GM23338 (cell line): ENCODE measurements around the gene STK33. TPM values are rescaled to one million over a fixed set of nuclear protein-coding genes. Genes with fewer than 3 reads are reported as not detected.
A peak's percentile ranks its signal among the peaks of the same experiment; 100 is the strongest.

Experiments
- ATAC-seq: fragments of 200-7000 bp; cut with Tn5 transposase; 3 replicates; pipeline ENCODE4 v1.9.1; 2020
- DNase-seq: peaks from one replicate; pipeline ENCODE4 v3.0.0-alpha.2; 2015; ENCODE audit warnings: low spot score
- H2AFZ ChIP-seq: fragments of 200-600 bp; sonication (generic); 2 replicates; pipeline ENCODE4 v1.8.0; 2016; ENCODE audit warnings: antibody characterized with exemption, mild to moderate bottlenecking, moderate library complexity
- H3F3A ChIP-seq: fragments of 200-600 bp; sonication (generic); replicated peaks from 2 replicates; pipeline ENCODE4 v1.8.0; 2017; ENCODE audit warnings: antibody characterized with exemption, mixed run types, low read depth
- H3K27ac ChIP-seq: fragments of 200-600 bp; sonication (generic); 2 replicates; pipeline ENCODE4 v1.6.1; 2016; ENCODE audit warnings: low read depth
- H3K27me3 ChIP-seq: fragments of 200-600 bp; sonication (generic); 2 replicates; pipeline ENCODE4 v1.8.0; 2016; ENCODE audit warnings: mild to moderate bottlenecking, mixed run types, moderate library complexity; ENCODE audit not compliant: insufficient read depth
- H3K36me3 ChIP-seq: fragments of 200-600 bp; sonication (generic); 2 replicates; pipeline ENCODE4 v1.8.0; 2016; ENCODE audit warnings: mild to moderate bottlenecking; ENCODE audit not compliant: insufficient read depth
- H3K4me1 ChIP-seq: fragments of 200-600 bp; sonication (generic); 2 replicates; pipeline ENCODE4 v1.8.0; 2016; ENCODE audit warnings: mild to moderate bottlenecking, moderate library complexity; ENCODE audit not compliant: insufficient read depth
- H3K4me2 ChIP-seq: fragments of 200-600 bp; sonication (generic); 2 replicates; pipeline ENCODE4 v1.7.1; 2017; ENCODE audit warnings: mixed run types
- H3K4me3 ChIP-seq: fragments of 200-600 bp; sonication (generic); 2 replicates; pipeline ENCODE4 v1.6.1; 2016; ENCODE audit warnings: mixed run types
- H3K79me2 ChIP-seq: fragments of 200-600 bp; sonication (generic); replicated peaks from 2 replicates; pipeline ENCODE4 v1.8.0; 2017; ENCODE audit warnings: mild to moderate bottlenecking; ENCODE audit not compliant: insufficient read depth
- H3K9me2 ChIP-seq: fragments of 200-600 bp; sonication (generic); 2 replicates; pipeline ENCODE4 v1.8.0; 2017; ENCODE audit not compliant: insufficient read depth
- H4K20me1 ChIP-seq: fragments of 200-600 bp; sonication (generic); replicated peaks from 2 replicates; pipeline ENCODE4 v1.8.0; 2017; ENCODE audit warnings: mild to moderate bottlenecking; ENCODE audit not compliant: insufficient read depth
- H3K27ac Mint-ChIP-seq: 2 replicates; pipeline ENCODE4 v1.8.0; 2020; ENCODE audit warnings: inconsistent platforms, mild to moderate bottlenecking, moderate library complexity, mixed read lengths
- H3K27me3 Mint-ChIP-seq: 3 replicates; pipeline ENCODE4 v1.8.0; 2022; ENCODE audit warnings: low read depth, mild to moderate bottlenecking, moderate library complexity, mixed read lengths, inconsistent platforms; ENCODE audit not compliant: insufficient read depth, poor library complexity
- H3K36me3 Mint-ChIP-seq: 3 replicates; pipeline ENCODE4 v1.8.0; 2021; ENCODE audit warnings: low read depth, mild to moderate bottlenecking, inconsistent platforms, moderate library complexity, mixed read lengths
- H3K4me1 Mint-ChIP-seq: 3 replicates; pipeline ENCODE4 v1.8.0; 2020; ENCODE audit warnings: mild to moderate bottlenecking, inconsistent platforms, mixed read lengths
- H3K4me3 Mint-ChIP-seq: 3 replicates; pipeline ENCODE4 v1.8.0; 2021; ENCODE audit warnings: moderate library complexity, mild to moderate bottlenecking, inconsistent platforms, mixed read lengths
- H3K9me3 Mint-ChIP-seq: 3 replicates; pipeline ENCODE4 v1.8.0; 2020; ENCODE audit warnings: moderate library complexity, mild to moderate bottlenecking, inconsistent platforms, mixed read lengths
- JUNB ChIP-seq: IDR thresholded peaks from one replicate; pipeline ENCODE4 v1.6.1; 2016; ENCODE audit warnings: antibody characterized with exemption; ENCODE audit not compliant: unreplicated experiment
- NANOG ChIP-seq: IDR thresholded peaks from 2 replicates; pipeline ENCODE4 v1.6.1; 2016; ENCODE audit warnings: antibody characterized with exemption, borderline replicate concordance
- STAT1 ChIP-seq: IDR thresholded peaks from one replicate; pipeline ENCODE4 v1.6.1; 2016; ENCODE audit warnings: antibody characterized with exemption; ENCODE audit not compliant: unreplicated experiment
- ZNF331 ChIP-seq: fragments of 250-450 bp; sonication (Bioruptor Pico); IDR thresholded peaks from 2 replicates; pipeline ENCODE4 v1.5.0; 2020; ENCODE audit warnings: low read depth, mild to moderate bottlenecking, moderate library complexity
- polyA plus RNA-seq: library from polyadenylated mRNA; unstranded; fragments of >200 nt; fragmentation: Nextera tagmentation; extraction: Ambion mirVana; gene quantifications from 2 replicates; pipeline ENCODE4 v1.2.1, GENCODE V29; 2016
- total RNA-seq: library from RNA; depleted of rRNA; stranded (reverse); fragments of >200 nt; shearing (Covaris generic); gene quantifications from 2 replicates; pipeline ENCODE4 v1.2.3, GENCODE V29; 2014
- TF ChIP-seq, protein P1 (sequence below): IDR thresholded peaks from one replicate; pipeline ENCODE4 v1.6.1; 2018; ENCODE audit warnings: antibody characterized with exemption; ENCODE audit not compliant: unreplicated experiment
- TF ChIP-seq, protein P2 (sequence below), 2 experiments: fragments of 200-600 bp in 1 of 2; sonication (generic) in 1 of 2; conservative IDR thresholded peaks; 2 replicates each; pipeline versions ENCODE4 v1.5.1 to v1.6.1; 2016 to 2017; ENCODE audit warnings: antibody characterized with exemption in 2 of 2, low read depth in 2 of 2, mild to moderate bottlenecking in 2 of 2, moderate library complexity in 1 of 2

The STK33 gene
- total and polyA plus RNA-seq, 2 experiments from 2014 or later, result 17.2 to 18.2 TPM

DNA sequence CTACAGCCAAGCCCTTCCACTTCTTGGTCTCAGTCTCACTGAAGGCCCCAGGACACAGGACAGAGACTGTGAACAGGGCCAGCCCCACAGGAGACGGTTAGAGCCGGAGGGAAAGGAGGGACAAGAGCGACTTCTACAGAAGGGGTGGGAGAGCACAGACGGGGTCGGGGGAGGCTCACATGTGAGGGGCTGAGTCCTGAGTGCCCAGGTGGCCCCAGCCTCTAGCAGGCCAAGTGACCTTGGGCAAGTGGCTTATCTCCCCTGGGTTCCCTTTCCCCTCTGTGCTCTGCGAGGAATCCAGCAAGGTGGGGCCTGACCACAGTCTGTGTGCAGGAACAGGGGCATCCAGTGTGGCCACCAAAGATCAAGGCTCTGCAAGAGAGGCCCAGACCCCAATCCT is 227.7 kb downstream of the STK33 start:
- no peaks in the 10 kb centered on the region for H3K27me3 ChIP-seq
- H3K4me3 ChIP-seq, result no peak overlapping the region
- Mint-ChIP-seq H3K9me3 (no peaks in the 10 kb centered on the region; the same call in 2 of the 3 replicates), H3K4me1 (peaks cover 6% of the 10 kb centered on the region; the same call in 2 of the 3 replicates), H3K27me3 (peaks cover 4% of the 10 kb centered on the region), H3K4me3 (no peak overlapping the region), H3K36me3 (no peaks in the 10 kb centered on the region; the same call in 2 of the 3 replicates), H3K27ac (no peak overlapping the region)
- TF ChIP-seq STAT1 (no peak), NANOG (no peak), JUNB (no peak), ZNF331 (CRISPR knock-in tag) (no peak)
- TF ChIP-seq, protein P1, sequence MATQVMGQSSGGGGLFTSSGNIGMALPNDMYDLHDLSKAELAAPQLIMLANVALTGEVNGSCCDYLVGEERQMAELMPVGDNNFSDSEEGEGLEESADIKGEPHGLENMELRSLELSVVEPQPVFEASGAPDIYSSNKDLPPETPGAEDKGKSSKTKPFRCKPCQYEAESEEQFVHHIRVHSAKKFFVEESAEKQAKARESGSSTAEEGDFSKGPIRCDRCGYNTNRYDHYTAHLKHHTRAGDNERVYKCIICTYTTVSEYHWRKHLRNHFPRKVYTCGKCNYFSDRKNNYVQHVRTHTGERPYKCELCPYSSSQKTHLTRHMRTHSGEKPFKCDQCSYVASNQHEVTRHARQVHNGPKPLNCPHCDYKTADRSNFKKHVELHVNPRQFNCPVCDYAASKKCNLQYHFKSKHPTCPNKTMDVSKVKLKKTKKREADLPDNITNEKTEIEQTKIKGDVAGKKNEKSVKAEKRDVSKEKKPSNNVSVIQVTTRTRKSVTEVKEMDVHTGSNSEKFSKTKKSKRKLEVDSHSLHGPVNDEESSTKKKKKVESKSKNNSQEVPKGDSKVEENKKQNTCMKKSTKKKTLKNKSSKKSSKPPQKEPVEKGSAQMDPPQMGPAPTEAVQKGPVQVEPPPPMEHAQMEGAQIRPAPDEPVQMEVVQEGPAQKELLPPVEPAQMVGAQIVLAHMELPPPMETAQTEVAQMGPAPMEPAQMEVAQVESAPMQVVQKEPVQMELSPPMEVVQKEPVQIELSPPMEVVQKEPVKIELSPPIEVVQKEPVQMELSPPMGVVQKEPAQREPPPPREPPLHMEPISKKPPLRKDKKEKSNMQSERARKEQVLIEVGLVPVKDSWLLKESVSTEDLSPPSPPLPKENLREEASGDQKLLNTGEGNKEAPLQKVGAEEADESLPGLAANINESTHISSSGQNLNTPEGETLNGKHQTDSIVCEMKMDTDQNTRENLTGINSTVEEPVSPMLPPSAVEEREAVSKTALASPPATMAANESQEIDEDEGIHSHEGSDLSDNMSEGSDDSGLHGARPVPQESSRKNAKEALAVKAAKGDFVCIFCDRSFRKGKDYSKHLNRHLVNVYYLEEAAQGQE, result no peak
- TF ChIP-seq, protein P2, sequence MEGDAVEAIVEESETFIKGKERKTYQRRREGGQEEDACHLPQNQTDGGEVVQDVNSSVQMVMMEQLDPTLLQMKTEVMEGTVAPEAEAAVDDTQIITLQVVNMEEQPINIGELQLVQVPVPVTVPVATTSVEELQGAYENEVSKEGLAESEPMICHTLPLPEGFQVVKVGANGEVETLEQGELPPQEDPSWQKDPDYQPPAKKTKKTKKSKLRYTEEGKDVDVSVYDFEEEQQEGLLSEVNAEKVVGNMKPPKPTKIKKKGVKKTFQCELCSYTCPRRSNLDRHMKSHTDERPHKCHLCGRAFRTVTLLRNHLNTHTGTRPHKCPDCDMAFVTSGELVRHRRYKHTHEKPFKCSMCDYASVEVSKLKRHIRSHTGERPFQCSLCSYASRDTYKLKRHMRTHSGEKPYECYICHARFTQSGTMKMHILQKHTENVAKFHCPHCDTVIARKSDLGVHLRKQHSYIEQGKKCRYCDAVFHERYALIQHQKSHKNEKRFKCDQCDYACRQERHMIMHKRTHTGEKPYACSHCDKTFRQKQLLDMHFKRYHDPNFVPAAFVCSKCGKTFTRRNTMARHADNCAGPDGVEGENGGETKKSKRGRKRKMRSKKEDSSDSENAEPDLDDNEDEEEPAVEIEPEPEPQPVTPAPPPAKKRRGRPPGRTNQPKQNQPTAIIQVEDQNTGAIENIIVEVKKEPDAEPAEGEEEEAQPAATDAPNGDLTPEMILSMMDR (conservative IDR thresholded peaks at IDR 0.05; ENCODE audit: low read depth in 2 of 2), result no peak
- DNase-seq, result no peak
- H4K20me1 ChIP-seq, result no peaks in the 10 kb centered on the region
- no peaks in the 10 kb centered on the region for H3K9me2 ChIP-seq
- no peaks in the 10 kb centered on the region for H3F3A ChIP-seq
- H3K27ac ChIP-seq, result no peak overlapping the region
- H3K36me3 ChIP-seq, result no peaks in the 10 kb centered on the region
- no peak overlapping the region for H2AFZ ChIP-seq
- H3K4me2 ChIP-seq, result no peak overlapping the region
- H3K79me2 ChIP-seq, result no peaks in the 10 kb centered on the region
- no peaks in the 10 kb centered on the region for H3K4me1 ChIP-seq
- ATAC-seq, result no peak

DNA sequence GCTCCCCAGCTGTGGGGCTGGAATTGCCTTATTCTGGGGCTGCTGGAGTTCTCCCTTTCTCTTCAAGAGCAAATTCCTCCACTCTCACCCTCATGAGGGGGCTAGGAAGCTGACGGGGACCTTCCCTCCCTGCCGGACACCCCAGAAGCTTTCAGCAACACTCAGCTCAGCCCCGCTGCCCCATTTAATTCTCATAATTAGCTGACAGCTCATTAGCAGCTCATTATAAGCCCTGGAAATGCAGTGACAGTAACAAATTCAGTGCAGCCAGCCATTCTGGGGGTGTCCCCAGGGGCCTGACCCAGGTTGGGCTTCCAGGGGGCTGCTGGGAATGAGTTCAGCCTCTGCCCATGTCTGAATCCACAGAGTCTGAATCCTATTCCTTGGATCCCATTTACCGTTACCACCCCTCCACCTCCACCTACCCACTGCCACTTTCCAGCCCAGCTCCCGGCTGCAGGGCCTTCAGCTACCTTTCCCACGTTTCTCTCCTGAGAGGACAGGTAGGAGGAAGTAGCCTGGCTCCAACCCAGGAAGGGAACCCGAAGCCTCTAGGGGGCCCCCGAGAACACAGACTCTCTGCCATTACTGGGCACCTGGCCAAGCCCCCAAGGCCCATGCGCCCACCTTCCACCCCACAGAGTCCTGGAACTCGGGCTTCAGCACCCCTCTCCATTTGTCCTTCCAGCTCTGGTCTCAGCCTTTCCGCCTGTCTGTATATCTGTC is 228.6 kb downstream of the STK33 start:
- TF ChIP-seq ZNF331 (CRISPR knock-in tag), result no peak
- TF ChIP-seq, protein P2 (conservative IDR thresholded peaks at IDR 0.05; ENCODE audit: low read depth in 2 of 2), result peak; percentile 33 to 47; a peak in 3 of 4 replicates
- H3K27ac ChIP-seq, result no peak overlapping the region
- no peaks in the 10 kb centered on the region for H3K79me2 ChIP-seq
- H4K20me1 ChIP-seq, result no peaks in the 10 kb centered on the region
- no peaks in the 10 kb centered on the region for H3K9me2 ChIP-seq
- no peak overlapping the region for H3K4me2 ChIP-seq
- DNase-seq, result peak; percentile 66
- no peaks in the 10 kb centered on the region for H3K27me3 ChIP-seq
- H3K4me3 Mint-ChIP-seq, result no peak overlapping the region
- peaks cover 6% of the 10 kb centered on the region; the same call in 2 of the 3 replicates for H3K4me1 Mint-ChIP-seq
- H3K9me3 Mint-ChIP-seq, result no peaks in the 10 kb centered on the region
- H3F3A ChIP-seq, result no peaks in the 10 kb centered on the region
- peak; percentile 77 for ATAC-seq
- H2AFZ ChIP-seq, result no peak overlapping the region
- no peak overlapping the region for H3K4me3 ChIP-seq
- peaks cover 5% of the 10 kb centered on the region for H3K27me3 Mint-ChIP-seq
- no peaks in the 10 kb centered on the region for H3K4me1 ChIP-seq
- no peaks in the 10 kb centered on the region; the same call in 2 of the 3 replicates for H3K36me3 Mint-ChIP-seq
- H3K36me3 ChIP-seq, result no peaks in the 10 kb centered on the region
- no peak overlapping the region for H3K27ac Mint-ChIP-seq
